GM12878 (cell line): ENCODE data around the gene NDUFAB1. TPM values are rescaled to one million over a fixed set of nuclear protein-coding genes. Genes with fewer than 3 reads are reported as not detected.

Experiments
- ATAC-seq: fragments of 200-7000 bp; cut with Tn5 transposase; 3 replicates; pipeline ENCODE4 v1.9.1; 2020; ENCODE audit warnings: mild to moderate bottlenecking, moderate library complexity
- BruUV-seq: library from RNA; stranded (reverse); fragments of 400-500 nt; replicated peaks from 2 replicates; lab custom pipeline; 2021; lab: Mats Ljungman, UMichigan
- CTCF ChIA-PET: fragments of 300-600 bp; sonication (Branson Sonifier 250); formaldehyde crosslinking; extraction: SDS; loops from one replicate; lab custom pipeline; 2021; ENCODE audit warnings: inconsistent platforms; lab: Yijun Ruan, JAX
- POLR2A ChIA-PET: fragments of 350-600 bp; formaldehyde crosslinking; extraction: SDS; loops from one replicate; lab custom pipeline; 2021; ENCODE audit warnings: inconsistent platforms; lab: Charles Lee
- RAD21 ChIA-PET: fragments of 300-600 bp; sonication (Branson Sonifier 250); formaldehyde crosslinking; loops from one replicate; lab custom pipeline; 2023; ENCODE audit warnings: antibody characterized with exemption; ENCODE audit not compliant: unreplicated experiment; lab: Charles Lee
- SMC1A ChIA-PET: fragments of 300-600 bp; sonication (Branson Sonifier 250); formaldehyde crosslinking; loops from one replicate; lab custom pipeline; 2023; ENCODE audit not compliant: unreplicated experiment, uncharacterized antibody; lab: Charles Lee
- DNase-seq: peaks from one replicate; pipeline ENCODE4 v3.0.0-alpha.2; 2011; ENCODE audit warnings: low read depth, low spot score
- FAIRE-seq: peaks from 3 replicates; lab custom pipeline; 2011; peaks lifted over from hg19 to GRCh38; lab: Jason Lieb, UNC
- H2AFZ ChIP-seq: 2 replicates; pipeline ENCODE4 v1.6.0; 2011; ENCODE audit warnings: low read depth, low read length, control low read depth; ENCODE audit not compliant: control insufficient read depth
- H3K27ac ChIP-seq: 2 replicates; pipeline ENCODE4 v1.5.1; 2011; ENCODE audit warnings: control low read depth; ENCODE audit not compliant: control insufficient read depth, insufficient read depth
- H3K27me3 ChIP-seq, 2 experiments: replicated peaks in 1 of 2; 2 replicates each; pipeline versions ENCODE4 v1.6.0 to v1.6.1; 2011; ENCODE audit warnings: low read length in 1 of 2; ENCODE audit not compliant: control insufficient read depth in 2 of 2, insufficient read depth in 2 of 2
- H3K36me3 ChIP-seq, 2 experiments: 2 replicates each; pipeline ENCODE4 v1.5.1; 2011; ENCODE audit warnings: low read length in 1 of 2; ENCODE audit not compliant: control insufficient read depth in 2 of 2, insufficient read depth in 2 of 2
- H3K4me1 ChIP-seq: 2 replicates; pipeline ENCODE4 v1.6.1; 2011; ENCODE audit warnings: mild to moderate bottlenecking, low read length, moderate library complexity, mixed read lengths; ENCODE audit not compliant: control insufficient read depth, insufficient read depth
- H3K4me2 ChIP-seq: 2 replicates; pipeline ENCODE4 v1.6.0; 2011; ENCODE audit warnings: control low read depth; ENCODE audit not compliant: control insufficient read depth, insufficient read depth
- H3K4me3 ChIP-seq: fragments of 200-600 bp; sonication (generic); 2 replicates; pipeline ENCODE4 v1.5.1; 2016
- H3K79me2 ChIP-seq: 2 replicates; pipeline ENCODE4 v1.6.0; 2011; ENCODE audit warnings: low read length; ENCODE audit not compliant: control insufficient read depth, insufficient read depth
- H3K9ac ChIP-seq: 2 replicates; pipeline ENCODE4 v1.8.0; 2011; ENCODE audit warnings: low read length, control low read depth, mixed read lengths; ENCODE audit not compliant: control insufficient read depth, insufficient read depth
- H3K9me3 ChIP-seq: replicated peaks from 3 replicates; pipeline ENCODE4 v1.5.1; 2011; ENCODE audit warnings: mild to moderate bottlenecking, low read length; ENCODE audit not compliant: control insufficient read depth, insufficient read depth
- H4K20me1 ChIP-seq: 2 replicates; pipeline ENCODE4 v1.6.0; 2011; ENCODE audit not compliant: control insufficient read depth, insufficient read depth
- NR2C1 ChIP-seq: fragments of 450-650 bp; IDR thresholded peaks from 2 replicates; pipeline ENCODE4 v1.6.1; 2017; ENCODE audit warnings: antibody characterized with exemption, mild to moderate bottlenecking, moderate library complexity
- ZNF384 ChIP-seq: IDR thresholded peaks from 2 replicates; pipeline ENCODE4 v1.6.1; 2012; ENCODE audit warnings: low read depth, mild to moderate bottlenecking, low read length, improper control_type of control experiment, borderline replicate concordance
- WGBS: methylation state at CpG from one replicate; pipeline ENCODE4 v1.1.6; 2016; ENCODE audit warnings: low lambda C conversion rate; ENCODE audit not compliant: insufficient replicate concordance, insufficient coverage; ENCODE audit errors: missing lambda C conversion rate; 5-methylcytosine and 5-hydroxymethylcytosine counted together
- in situ Hi-C: fragments of 300-500 bp; cut with MboI; formaldehyde crosslinking; loops from 9 replicates; pipeline ENCODE4 v1.14.3; 2018; ENCODE audit warnings: mixed read lengths
- intact Hi-C: fragments of 100-400 bp; cut with micrococcal nuclease; formaldehyde crosslinking; loops from one replicate; pipeline ENCODE4 v1.14.2; 2022; ENCODE audit not compliant: unreplicated experiment
- polyA plus RNA-seq, 11 experiments: library from polyadenylated mRNA; depleted of rRNA in 4 of 11; unstranded in 6 of 11; stranded (reverse) in 5 of 11; fragments of >200 nt; fragmentation: Nextera tagmentation in 4 of 11; fragmentation: Illumina TruSeq in 1 of 11; extraction: Ambion mirVana in 4 of 11; extraction: Trizol in 1 of 11; gene quantifications; 1 replicate in 1 of 11; 2 replicates in 10 of 11; pipeline versions ENCODE4 v1.2.1 to v1.2.3, GENCODE V29; 2011 to 2016; ENCODE audit warnings: inconsistent platforms in 2 of 11, missing spikeins in 2 of 11, low read depth in 1 of 11
- total RNA-seq, 4 experiments: library from RNA; depleted of rRNA in 3 of 4; stranded (reverse); fragments of >200 nt in 3 of 4; fragmentation: Illumina TruSeq in 1 of 4; extraction: Trizol in 1 of 4; gene quantifications; 2 replicates each; pipeline versions ENCODE4 v1.2.1 to v1.2.3, GENCODE V29; 2013 to 2021
- TF ChIP-seq, protein P1 (sequence below), 3 experiments: IDR thresholded peaks in 2 of 3; conservative IDR thresholded peaks in 1 of 3; 2 replicates each; pipeline ENCODE4 v1.5.1; 2011; ENCODE audit warnings: low read depth in 3 of 3, low read length in 3 of 3, mild to moderate bottlenecking in 3 of 3, control low read depth in 2 of 3, moderate library complexity in 2 of 3, inconsistent platforms in 1 of 3, mixed read lengths in 1 of 3; ENCODE audit not compliant: control insufficient read depth in 2 of 3, insufficient read depth in 1 of 3; ENCODE audit errors: extremely low read depth in 1 of 3

NDUFAB1 gene
- total and polyA plus RNA-seq, 10 of the 15 experiments (the other 5 are each of a cell fraction or from before 2014, with no cell fraction given): 79.9 to 584 (median 231) TPM

DNA sequence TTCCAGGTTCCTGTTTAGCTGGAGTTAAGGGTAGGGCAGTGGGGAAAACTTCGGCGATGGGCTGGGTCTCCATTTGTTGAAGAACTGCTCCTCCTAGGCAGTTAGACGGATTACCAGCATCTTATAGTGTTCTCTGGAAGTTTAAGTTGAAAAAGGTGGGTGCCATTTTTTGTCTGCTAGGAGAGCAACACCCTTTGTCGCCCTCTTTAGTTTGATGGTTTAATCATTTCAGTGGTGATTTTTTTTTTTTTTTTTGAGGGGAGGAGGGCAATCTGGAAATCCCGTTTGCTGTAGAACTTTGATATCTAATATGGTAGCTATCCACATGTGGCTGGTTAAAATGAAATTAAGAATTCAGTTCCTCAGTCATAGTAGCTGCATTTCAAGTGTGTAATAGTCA lies 34.5 kb downstream of the NDUFAB1 start:
- CTCF ChIA-PET: no interaction called here
- intact Hi-C loops: no loop called here
- no TSS peak for BruUV-seq
- DNase-seq (no peak), ATAC-seq (no peak), FAIRE-seq (no peak)
- no peak overlapping the region for H3K9ac ChIP-seq
- no peak overlapping the region for H3K27ac ChIP-seq
- 83% methylated on average over 5 of the region's 5 CpGs for WGBS
- RAD21 ChIA-PET: no interaction called here
- no peaks in the 10 kb centered on the region for H3K9me3 ChIP-seq
- H3K4me1 ChIP-seq: no peaks in the 10 kb centered on the region
- POLR2A ChIA-PET: no interaction called here
- TF ChIP-seq, protein P1, sequence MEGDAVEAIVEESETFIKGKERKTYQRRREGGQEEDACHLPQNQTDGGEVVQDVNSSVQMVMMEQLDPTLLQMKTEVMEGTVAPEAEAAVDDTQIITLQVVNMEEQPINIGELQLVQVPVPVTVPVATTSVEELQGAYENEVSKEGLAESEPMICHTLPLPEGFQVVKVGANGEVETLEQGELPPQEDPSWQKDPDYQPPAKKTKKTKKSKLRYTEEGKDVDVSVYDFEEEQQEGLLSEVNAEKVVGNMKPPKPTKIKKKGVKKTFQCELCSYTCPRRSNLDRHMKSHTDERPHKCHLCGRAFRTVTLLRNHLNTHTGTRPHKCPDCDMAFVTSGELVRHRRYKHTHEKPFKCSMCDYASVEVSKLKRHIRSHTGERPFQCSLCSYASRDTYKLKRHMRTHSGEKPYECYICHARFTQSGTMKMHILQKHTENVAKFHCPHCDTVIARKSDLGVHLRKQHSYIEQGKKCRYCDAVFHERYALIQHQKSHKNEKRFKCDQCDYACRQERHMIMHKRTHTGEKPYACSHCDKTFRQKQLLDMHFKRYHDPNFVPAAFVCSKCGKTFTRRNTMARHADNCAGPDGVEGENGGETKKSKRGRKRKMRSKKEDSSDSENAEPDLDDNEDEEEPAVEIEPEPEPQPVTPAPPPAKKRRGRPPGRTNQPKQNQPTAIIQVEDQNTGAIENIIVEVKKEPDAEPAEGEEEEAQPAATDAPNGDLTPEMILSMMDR (IDR thresholded peaks at IDR 0.05 in 2 of 3, conservative IDR thresholded peaks at IDR 0.05 in 1 of 3; ENCODE audit: control insufficient read depth in 2 of 3, extremely low read depth in 1 of 3, insufficient read depth in 1 of 3, low read depth in 3 of 3, low read length in 3 of 3): peak in 1 of 3 experiments; percentile 11; a peak in 1 of 6 replicates
- TF ChIP-seq ZNF384: peak; percentile 46; the same call in 1 of the 2 replicates
- no peak for TF ChIP-seq NR2C1
- peaks cover 31% of the 10 kb centered on the region for H3K79me2 ChIP-seq
- no peak overlapping the region for H3K4me2 ChIP-seq
- H4K20me1 ChIP-seq: no peaks in the 10 kb centered on the region
- no peak overlapping the region for H2AFZ ChIP-seq
- in situ Hi-C loops: no loop called here
- SMC1A ChIA-PET: no interaction called here
- H3K4me3 ChIP-seq: no peak overlapping the region
- H3K27me3 ChIP-seq: no peaks in the 10 kb centered on the region
- H3K36me3 ChIP-seq: peaks cover 4 to 30% of the 10 kb centered on the region in 2 experiments
